ENCODE data around the gene TFF3. TPM values are rescaled to one million over a fixed set of nuclear protein-coding genes. Genes with fewer than 3 reads are reported as not detected.

TFF3 gene
- total RNA-seq, 4 donors from 2014 or later: 0.64 to 4.7 (median 0.89) TPM

DNA sequence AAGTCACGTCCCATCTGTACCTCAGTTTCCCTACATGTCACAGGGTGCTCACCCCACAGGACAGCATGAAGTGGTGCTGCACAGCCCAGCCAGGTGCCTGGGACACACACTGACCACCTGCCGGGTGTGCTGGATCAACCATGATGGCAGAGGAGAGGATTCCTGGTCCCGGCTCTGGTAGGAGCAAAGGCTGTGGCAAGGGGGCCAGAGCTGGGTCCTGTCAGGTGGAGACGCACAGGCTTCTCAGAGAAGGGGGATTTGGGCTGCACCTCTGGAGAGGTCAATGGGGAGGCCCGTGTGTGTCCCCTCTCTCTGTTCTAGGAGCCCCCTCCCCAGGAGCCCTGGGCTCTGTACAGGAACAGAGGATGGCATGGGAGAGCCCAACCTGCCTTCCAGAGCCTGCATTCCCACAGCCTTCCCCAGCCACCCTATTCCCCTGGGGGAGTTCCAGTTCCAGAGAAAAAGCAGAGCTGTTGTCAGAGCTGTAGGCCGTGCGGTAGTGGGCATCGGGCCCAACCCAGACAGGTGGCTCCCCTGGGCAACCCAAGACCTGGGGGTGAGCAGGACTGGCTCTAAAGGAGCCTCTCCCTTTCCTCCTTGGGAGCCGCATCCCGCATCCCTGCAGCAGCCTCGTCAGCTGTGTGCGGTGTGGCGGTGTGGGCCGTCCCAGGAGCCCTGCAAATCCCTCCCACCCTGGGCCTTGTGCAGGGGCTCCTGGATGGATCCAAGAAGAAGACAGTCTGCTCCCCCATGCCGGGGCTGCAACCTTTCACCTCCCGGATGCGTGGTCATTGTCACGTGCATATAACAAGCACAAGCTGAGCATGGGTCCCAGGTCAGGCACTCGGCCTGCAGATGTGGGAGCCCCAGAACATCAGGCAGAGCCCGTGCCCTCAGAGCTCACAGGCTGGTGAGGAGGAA lies 2.9 kb upstream of the TFF3 start:
- no peak overlapping the region for H3K27ac ChIP-seq
- intact Hi-C loops (cut with DNase I; ENCODE audit: low total_unique reads): no loop called here
- peaks cover 0 to 3% of the 10 kb centered on the region in 2 donors for H3K4me1 ChIP-seq
- no peak for TF ChIP-seq POLR2A (IDR thresholded peaks at IDR 0.05)
- no peak for TF ChIP-seq CTCF (IDR thresholded peaks at IDR 0.05 in 4 of 5, conservative IDR thresholded peaks at IDR 0.05 in 1 of 5)
- ATAC-seq (no peak), DNase-seq (no peak)
- H3K9me3 ChIP-seq: no peaks in the 10 kb centered on the region
- H3K4me3 ChIP-seq: no peak overlapping the region
- no peaks in the 10 kb centered on the region for H3K27me3 ChIP-seq
- no peaks in the 10 kb centered on the region for H3K36me3 ChIP-seq
- in situ Hi-C loops (cut with MboI; ENCODE audit: low sequenced_read_pairs in 4 of 4): loop anchor here in 1 of 4 donors (25.0 kb wide), 1 partner anchor 494 kb away; no protein-coding TSS in a partner anchor

DNA sequence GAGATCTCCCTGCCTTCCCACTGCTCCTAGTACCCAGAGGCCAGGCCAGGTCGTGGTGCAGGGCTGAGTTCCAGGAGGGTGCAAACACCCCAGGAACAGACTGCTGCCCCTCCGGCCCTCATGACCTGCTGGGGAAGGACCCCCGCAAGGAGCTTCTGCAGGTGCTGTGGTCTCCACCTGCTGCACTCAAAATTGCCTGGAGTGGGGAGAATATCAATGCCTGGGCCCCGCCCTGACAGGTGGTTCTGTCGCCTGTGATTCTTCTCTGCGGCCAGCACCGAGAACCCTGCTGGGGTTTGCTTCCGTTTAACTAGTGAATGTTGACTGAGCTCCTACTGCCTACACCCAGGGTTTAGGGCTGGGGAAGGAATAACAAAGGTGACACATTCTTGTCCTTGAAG lies 2.1 kb upstream of the TFF3 start:
- no peaks in the 10 kb centered on the region for H3K9me3 ChIP-seq
- no peaks in the 10 kb centered on the region for H3K36me3 ChIP-seq
- no peak overlapping the region for H3K27ac ChIP-seq
- TF ChIP-seq CTCF (IDR thresholded peaks at IDR 0.05 in 4 of 5, conservative IDR thresholded peaks at IDR 0.05 in 1 of 5) (no peak), POLR2A (IDR thresholded peaks at IDR 0.05) (no peak)
- intact Hi-C loops (cut with DNase I; ENCODE audit: low total_unique reads) (no loop called here), in situ Hi-C loops (cut with MboI; ENCODE audit: low sequenced_read_pairs in 4 of 4) (loop anchor here in 1 of 4 donors (25.0 kb wide), 1 partner anchor 495 kb away; no protein-coding TSS in a partner anchor)
- ATAC-seq (no peak), DNase-seq (no peak)
- no peak overlapping the region for H3K4me3 ChIP-seq
- no peaks in the 10 kb centered on the region for H3K27me3 ChIP-seq
- H3K4me1 ChIP-seq: peaks cover 0 to 3% of the 10 kb centered on the region in 2 donors

DNA sequence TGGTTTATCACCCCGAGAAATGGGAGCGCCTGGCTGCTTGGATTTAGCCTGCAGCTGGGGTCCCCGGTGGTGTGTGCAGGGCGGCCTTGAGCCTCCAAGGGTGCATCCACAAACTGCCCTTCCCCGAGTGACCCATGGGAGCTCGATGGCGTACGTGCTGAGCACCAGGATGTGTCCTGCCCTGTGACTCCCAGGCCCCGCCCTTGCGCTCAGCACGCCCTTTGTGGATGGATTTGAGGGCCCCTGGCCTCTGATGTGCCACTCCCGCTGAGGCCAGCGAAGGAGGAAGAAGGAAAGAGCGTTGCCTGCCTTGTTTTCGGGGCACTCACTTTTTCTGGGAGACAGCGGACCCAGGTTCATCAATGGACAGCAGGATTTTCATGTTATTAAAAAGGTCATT lies 1.7 kb upstream of the TFF3 start:
- H3K27ac ChIP-seq: no peak overlapping the region
- peaks cover 0 to 3% of the 10 kb centered on the region in 2 donors for H3K4me1 ChIP-seq
- intact Hi-C loops (cut with DNase I; ENCODE audit: low total_unique reads) (no loop called here), in situ Hi-C loops (cut with MboI; ENCODE audit: low sequenced_read_pairs in 4 of 4) (loop anchor here in 1 of 4 donors (25.0 kb wide), 1 partner anchor 495 kb away; no protein-coding TSS in a partner anchor)
- no peaks in the 10 kb centered on the region for H3K27me3 ChIP-seq
- no peak overlapping the region for H3K4me3 ChIP-seq
- no peaks in the 10 kb centered on the region for H3K36me3 ChIP-seq
- TF ChIP-seq POLR2A (IDR thresholded peaks at IDR 0.05) (no peak), CTCF (IDR thresholded peaks at IDR 0.05 in 4 of 5, conservative IDR thresholded peaks at IDR 0.05 in 1 of 5) (no peak)
- no peaks in the 10 kb centered on the region for H3K9me3 ChIP-seq
- ATAC-seq: no peak
- no peak for DNase-seq

DNA sequence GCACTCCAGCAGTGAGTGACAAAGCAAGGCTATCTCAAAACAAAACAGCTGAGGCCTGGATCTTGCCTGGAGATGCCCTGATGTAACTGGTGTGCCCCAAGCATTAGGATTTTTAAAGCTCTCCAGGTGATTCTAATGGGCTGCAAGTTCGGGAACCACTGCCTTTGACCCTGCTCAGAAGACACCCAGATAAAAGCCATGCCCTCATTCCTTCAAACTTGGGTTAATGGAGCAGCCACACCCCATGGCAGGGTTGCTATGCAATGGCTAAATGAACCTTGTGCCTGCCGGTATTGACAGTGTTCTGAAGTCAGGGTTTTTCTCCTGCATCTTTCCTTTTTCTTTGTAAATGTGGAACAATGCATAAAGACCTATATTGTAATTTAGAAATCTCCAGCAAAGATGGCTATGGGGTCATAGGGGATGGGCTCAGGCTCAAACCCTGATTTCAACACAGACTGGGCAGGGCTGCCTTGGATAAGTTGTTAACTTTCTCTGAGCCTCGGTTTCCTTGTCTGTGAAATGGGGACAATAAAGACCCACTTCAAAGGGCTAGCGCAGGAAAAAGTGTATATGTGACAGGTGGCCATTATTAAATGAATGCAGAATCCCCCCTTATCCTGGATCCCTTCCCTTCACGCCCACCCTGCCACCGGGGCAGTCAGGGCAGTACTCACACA lies 453 bp downstream of the TFF3 start:
- DNase-seq (no peak), ATAC-seq (no peak)
- no peaks in the 10 kb centered on the region for H3K27me3 ChIP-seq
- peaks cover 0 to 3% of the 10 kb centered on the region in 2 donors for H3K4me1 ChIP-seq
- H3K36me3 ChIP-seq: no peaks in the 10 kb centered on the region
- TF ChIP-seq POLR2A (IDR thresholded peaks at IDR 0.05): no peak
- TF ChIP-seq CTCF (IDR thresholded peaks at IDR 0.05 in 4 of 5, conservative IDR thresholded peaks at IDR 0.05 in 1 of 5): no peak
- in situ Hi-C loops (cut with MboI; ENCODE audit: low sequenced_read_pairs in 4 of 4): loop anchor here in 1 of 4 donors (25.0 kb wide), 1 partner anchor 498 kb away; no protein-coding TSS in a partner anchor
- no peak overlapping the region for H3K4me3 ChIP-seq
- intact Hi-C loops (cut with DNase I; ENCODE audit: low total_unique reads): no loop called here
- no peaks in the 10 kb centered on the region for H3K9me3 ChIP-seq
- H3K27ac ChIP-seq: no peak overlapping the region
